GM12864 (cell line): ENCODE results near the gene KCNK15.
"Not testable (repeated sequence)": the region's sequence is repeated elsewhere in the genome, so short reads cannot be mapped to it uniquely, and the experiment has no call there.

Experiments used
- DNase-seq: peaks from one replicate; pipeline ENCODE4 v3.0.0-alpha.2; 2011; ENCODE audit warnings: low read depth
- H3K4me3 ChIP-seq: 2 replicates; pipeline ENCODE4 v1.5.1; 2011; ENCODE audit warnings: mild to moderate bottlenecking, low read depth, low read length, control low read depth
- TF ChIP-seq, protein P1 (sequence below): IDR thresholded peaks from 2 replicates; pipeline ENCODE4 v1.5.1; 2011; ENCODE audit warnings: low read depth, mild to moderate bottlenecking, moderate library complexity, low read length, control low read depth, inconsistent platforms; ENCODE audit errors: missing control alignments

The KCNK15 gene

DNA sequence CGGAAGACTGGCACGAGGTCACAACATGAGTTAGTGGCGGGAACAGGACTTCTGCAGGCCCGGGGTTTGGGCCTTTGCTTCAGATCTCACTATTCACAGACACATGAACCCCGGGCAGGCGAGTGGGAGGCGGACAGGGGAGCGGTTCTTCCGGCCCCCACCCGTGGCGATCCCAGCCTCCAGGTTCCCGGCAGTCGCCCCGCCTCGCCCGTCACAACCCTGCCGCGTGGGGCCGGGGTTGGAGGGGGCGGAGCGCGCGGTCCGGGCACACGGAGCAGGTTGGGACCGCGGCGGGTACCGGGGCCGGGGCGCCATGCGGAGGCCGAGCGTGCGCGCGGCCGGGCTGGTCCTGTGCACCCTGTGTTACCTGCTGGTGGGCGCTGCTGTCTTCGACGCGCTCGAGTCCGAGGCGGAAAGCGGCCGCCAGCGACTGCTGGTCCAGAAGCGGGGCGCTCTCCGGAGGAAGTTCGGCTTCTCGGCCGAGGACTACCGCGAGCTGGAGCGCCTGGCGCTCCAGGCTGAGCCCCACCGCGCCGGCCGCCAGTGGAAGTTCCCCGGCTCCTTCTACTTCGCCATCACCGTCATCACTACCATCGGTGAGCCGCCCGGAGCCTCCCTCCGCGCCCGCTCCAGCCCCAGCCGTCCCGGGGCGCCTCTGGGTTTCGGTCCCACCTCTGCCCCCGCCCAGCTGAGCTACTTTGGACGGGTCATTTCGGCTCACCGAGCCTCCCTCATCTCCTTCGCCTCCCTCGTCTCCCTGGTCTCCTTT, at the start of gene KCNK15:
Gene KCNK15, plus strand, starts transcription at position 268 of the 769 bp plus-strand sequence. Its CDS starts 46 bp downstream, at position 314.
- peak within 1 kb of the TSS; percentile 33 for H3K4me3 ChIP-seq
- TF ChIP-seq, protein P1, sequence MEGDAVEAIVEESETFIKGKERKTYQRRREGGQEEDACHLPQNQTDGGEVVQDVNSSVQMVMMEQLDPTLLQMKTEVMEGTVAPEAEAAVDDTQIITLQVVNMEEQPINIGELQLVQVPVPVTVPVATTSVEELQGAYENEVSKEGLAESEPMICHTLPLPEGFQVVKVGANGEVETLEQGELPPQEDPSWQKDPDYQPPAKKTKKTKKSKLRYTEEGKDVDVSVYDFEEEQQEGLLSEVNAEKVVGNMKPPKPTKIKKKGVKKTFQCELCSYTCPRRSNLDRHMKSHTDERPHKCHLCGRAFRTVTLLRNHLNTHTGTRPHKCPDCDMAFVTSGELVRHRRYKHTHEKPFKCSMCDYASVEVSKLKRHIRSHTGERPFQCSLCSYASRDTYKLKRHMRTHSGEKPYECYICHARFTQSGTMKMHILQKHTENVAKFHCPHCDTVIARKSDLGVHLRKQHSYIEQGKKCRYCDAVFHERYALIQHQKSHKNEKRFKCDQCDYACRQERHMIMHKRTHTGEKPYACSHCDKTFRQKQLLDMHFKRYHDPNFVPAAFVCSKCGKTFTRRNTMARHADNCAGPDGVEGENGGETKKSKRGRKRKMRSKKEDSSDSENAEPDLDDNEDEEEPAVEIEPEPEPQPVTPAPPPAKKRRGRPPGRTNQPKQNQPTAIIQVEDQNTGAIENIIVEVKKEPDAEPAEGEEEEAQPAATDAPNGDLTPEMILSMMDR = no peak
- no peak for DNase-seq

DNA sequence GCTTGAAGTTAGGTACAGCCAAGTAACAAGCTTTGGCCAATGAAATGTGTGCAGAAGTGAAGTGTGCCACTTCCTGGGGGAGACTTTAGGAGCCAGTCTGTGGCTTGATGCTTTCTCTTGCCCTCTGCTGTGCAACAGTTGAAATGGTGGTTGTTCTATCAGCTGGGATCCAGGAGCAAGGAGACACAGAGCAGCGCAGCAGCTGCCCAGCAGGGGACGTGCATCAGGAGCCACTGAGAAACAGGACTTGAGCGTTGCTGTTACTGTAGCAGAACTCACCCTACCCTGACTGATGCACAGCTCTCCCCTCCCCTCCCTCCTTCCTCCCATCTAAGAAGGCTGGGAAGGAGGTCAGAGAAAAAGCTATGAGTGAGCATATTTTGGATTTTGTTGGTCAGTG, 49.4 kb upstream of the KCNK15 start:
- DNase-seq = no peak
- no peak overlapping the region for H3K4me3 ChIP-seq
- TF ChIP-seq, protein P1 = peak; percentile 32

DNA sequence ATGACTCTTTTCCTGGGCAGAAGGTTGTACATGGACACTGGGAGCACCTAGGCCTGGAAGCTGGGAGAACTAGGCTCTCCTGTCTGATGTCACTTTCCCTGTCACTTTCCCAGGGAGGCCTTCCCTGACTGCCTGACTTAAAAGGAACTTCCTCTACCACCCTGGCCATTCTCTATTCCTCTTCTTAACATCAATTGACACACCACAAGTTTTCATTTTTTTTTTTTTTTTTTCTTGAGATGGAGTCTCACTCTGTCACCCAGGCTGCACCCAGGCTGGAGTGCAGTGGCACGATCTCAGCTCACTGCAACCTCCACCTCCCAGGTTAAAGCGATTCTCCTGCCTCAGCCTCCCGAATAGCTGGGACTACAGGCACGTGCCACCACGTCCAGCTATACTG, 48.6 kb upstream of the KCNK15 start:
- DNase-seq, H3K4me3 ChIP-seq: not testable (repeated sequence)

DNA sequence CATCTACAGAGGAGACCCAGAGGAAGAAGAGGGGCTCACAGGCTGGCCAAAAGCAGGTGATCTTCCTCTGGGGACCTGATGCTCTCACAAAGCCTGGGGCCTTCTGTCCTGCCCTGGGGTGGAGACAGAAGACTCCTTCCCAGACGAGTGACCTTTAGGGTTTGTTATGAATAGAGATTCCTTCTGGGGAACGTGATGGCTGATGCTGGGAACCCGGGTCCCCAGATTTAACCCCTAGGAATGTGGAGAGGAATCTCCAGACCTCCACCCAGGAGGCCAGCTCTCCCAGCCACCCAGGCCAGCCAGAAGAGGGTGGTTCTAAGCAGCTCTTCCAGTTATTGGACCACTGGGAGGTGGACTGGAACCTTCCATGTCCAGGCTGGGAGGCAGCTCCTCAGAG, 47.3 kb upstream of the KCNK15 start:
- TF ChIP-seq, protein P1 = no peak
- H3K4me3 ChIP-seq = no peak overlapping the region

DNA sequence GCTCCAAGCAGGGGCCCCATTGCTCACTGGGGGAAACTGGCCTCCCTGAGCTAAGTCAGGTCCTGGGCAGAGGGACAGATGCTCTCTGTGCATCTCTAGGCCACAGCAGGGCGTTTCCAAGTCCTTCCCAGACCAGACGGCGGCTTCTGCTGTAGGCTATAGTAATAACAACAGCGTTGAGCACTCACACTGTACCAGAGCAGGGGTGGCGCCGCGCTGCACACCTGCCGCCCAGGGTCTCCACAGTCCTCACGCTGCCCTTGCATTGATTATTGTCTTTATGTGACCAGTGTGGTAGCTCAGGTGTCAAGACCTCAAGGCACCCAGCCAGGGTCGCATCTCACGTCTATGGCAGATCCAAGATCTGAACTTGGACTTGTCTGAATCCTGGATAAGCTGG, 45.4 kb upstream of the KCNK15 start:
- H3K4me3 ChIP-seq = no peak overlapping the region
- no peak for DNase-seq
- TF ChIP-seq, protein P1 = no peak

More for the DNA sequence above, 47.3 kb upstream of the KCNK15 start:
- no peak for DNase-seq

DNA sequence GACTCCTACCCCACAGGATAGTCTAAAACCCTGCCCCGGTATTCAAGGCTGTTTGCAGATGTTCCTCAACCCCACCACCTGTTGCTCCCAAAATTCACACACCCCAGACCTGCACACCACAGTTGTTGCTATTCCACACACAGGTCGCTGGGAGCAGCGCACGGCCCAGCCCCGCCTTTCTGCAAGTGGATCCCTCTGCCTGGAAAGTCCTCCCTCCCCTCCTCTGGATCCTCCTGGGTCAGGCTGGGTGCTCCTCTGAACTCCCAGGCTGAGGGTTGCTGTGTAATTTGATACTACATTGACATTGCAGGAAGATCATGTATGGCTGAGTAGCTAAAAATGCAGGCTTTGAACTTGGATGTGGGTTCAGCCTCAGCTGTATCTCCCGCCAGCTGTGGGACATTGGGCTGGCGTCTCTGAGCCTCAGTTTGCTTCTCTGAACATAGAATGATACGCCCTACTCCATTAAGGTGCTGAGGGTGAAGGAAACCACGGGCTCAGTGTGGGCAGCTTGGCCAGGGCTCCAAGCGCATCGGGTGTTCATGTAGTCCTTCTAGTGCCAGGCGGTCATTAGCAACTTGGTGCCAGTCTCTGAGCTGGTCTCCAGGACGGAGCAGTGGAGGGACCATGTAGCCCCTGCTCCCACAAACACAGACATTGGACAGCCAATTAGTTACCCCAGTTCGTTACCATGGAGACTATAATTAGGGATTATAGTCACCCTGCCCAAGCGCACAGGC, 44.4 kb upstream of the KCNK15 start:
- no peak for DNase-seq
- TF ChIP-seq, protein P1 = no peak

DNA sequence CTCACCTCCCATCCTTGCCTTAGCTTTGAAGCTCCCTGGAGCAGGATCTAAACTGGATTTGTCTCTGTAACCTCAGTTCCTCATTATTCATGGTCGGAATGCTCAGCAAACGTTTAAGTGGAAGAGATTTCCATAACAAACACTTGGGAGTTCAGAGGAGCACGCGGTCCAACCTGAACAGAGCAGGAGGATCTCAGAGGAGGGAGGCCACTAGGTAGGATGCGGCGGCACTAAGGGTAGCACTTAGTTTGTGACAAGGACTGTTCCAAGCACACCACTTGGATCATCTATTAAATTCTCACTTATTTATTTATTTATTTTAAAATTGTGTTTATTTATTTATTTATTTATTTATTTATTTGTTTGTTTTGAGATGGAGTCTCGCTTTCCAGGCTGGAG, 43.8 kb upstream of the KCNK15 start:
- H3K4me3 ChIP-seq = no peak overlapping the region
- TF ChIP-seq, protein P1 = no peak
- DNase-seq = no peak

More for the DNA sequence above, 44.4 kb upstream of the KCNK15 start:
- H3K4me3 ChIP-seq = no peak overlapping the region
